SU-DHL-6 (cell line): Measurements from ENCODE around the gene GSK3A.

Experiments
- CTCF ChIP-seq: fragments of 200-600 bp; sonication (generic); IDR thresholded peaks from one replicate; pipeline ENCODE4 v1.5.1; 2017; ENCODE audit warnings: antibody characterized with exemption, mild to moderate bottlenecking, low read length, moderate library complexity; ENCODE audit not compliant: insufficient read depth, poor library complexity, severe bottlenecking
- EZH2phosphoT487 ChIP-seq: fragments of 200-600 bp; sonication (generic), shearing (Covaris generic); conservative IDR thresholded peaks from 2 replicates; pipeline ENCODE4 v1.6.1; 2018; ENCODE audit warnings: mild to moderate bottlenecking, antibody characterized with exemption, low read length, moderate library complexity, mixed read lengths

GRCh38 chr19:42214810-42215485 is 27.5 kb downstream of the GSK3A start:
- no peak for TF ChIP-seq CTCF
- no peak for TF ChIP-seq EZH2phosphoT487
